Measurements from ENCODE around the gene ZNF808.

The ZNF808 gene

DNA sequence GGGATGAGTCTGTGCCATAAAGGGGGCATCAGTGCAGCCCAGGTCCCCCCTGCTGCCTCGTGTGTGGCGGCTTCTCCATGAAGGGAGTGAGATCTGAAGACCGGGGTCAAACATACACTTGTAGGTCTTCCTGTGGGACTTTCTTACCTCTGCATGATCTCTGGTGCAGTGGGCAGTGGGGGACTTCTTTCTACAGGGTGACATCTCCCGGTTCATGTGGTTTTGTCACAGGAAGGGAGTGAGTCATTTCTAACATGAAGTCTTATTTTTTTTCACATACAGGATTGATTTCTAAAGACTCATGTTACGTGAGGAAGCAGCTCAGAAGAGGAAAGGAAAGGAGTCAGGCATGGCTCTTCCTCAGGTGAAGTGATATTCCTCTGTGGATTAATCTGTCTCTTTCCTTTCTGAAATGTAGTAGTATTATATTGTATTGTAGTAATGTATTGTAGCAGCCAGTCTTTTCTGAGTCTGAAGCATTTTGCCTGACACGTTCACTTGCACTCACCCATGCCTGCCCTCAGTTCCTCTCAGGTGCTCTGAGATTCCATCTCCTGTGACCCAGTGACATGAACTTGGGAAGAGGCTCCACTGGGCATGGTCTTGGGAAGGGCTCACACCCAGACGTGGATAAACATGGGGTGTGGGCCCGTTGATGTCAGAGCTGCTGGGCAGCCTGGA is 15.7 kb downstream of the ZNF808 start:
- Histone ChIP-seq H3K4me3 (ENCODE audit: low read depth, low read length) (no peak overlapping the region), H3K36me3 (ENCODE audit: control insufficient read depth in 2 of 2, insufficient read depth in 1 of 2, low read length in 2 of 2) (peaks cover 0 to 43% of the 10 kb centered on the region in 2 experiments; a peak in 1 of 3 replicates), H3K9me3 (ENCODE audit: control insufficient read depth, insufficient read depth, low read depth, low read length) (no peaks in the 10 kb centered on the region), H3K27ac (ENCODE audit: extremely low read depth, low read depth, low read length) (no peak overlapping the region), H3K4me1 (ENCODE audit: control insufficient read depth, insufficient read depth, low read length) (no peaks in the 10 kb centered on the region)
- TF ChIP-seq ZNF629 (tag by site-specific recombination; IDR thresholded peaks at IDR 0.05) (no peak), ZNF138 (tag by site-specific recombination; IDR thresholded peaks at IDR 0.05; ENCODE audit: borderline replicate concordance) (no peak), ZNF248 (tag by site-specific recombination; IDR thresholded peaks at IDR 0.05) (no peak), ZNF223 (tag by site-specific recombination; IDR thresholded peaks at IDR 0.05) (no peak), ZNF133 (tag by site-specific recombination; IDR thresholded peaks at IDR 0.05) (no peak), ZNF2 (tag by site-specific recombination; IDR thresholded peaks at IDR 0.05) (no peak), ZNF335 (tag by site-specific recombination; conservative IDR thresholded peaks at IDR 0.05) (no peak), ZNF561 (tag by site-specific recombination; IDR thresholded peaks at IDR 0.05; ENCODE audit: borderline replicate concordance) (no peak), ZNF792 (tag by site-specific recombination; IDR thresholded peaks at IDR 0.05) (no peak), ZNF202 (tag by site-specific recombination; IDR thresholded peaks at IDR 0.05; ENCODE audit: borderline replicate concordance) (no peak), WT1 (tag by site-specific recombination; IDR thresholded peaks at IDR 0.05) (no peak)
- TF ChIP-seq, protein P1, sequence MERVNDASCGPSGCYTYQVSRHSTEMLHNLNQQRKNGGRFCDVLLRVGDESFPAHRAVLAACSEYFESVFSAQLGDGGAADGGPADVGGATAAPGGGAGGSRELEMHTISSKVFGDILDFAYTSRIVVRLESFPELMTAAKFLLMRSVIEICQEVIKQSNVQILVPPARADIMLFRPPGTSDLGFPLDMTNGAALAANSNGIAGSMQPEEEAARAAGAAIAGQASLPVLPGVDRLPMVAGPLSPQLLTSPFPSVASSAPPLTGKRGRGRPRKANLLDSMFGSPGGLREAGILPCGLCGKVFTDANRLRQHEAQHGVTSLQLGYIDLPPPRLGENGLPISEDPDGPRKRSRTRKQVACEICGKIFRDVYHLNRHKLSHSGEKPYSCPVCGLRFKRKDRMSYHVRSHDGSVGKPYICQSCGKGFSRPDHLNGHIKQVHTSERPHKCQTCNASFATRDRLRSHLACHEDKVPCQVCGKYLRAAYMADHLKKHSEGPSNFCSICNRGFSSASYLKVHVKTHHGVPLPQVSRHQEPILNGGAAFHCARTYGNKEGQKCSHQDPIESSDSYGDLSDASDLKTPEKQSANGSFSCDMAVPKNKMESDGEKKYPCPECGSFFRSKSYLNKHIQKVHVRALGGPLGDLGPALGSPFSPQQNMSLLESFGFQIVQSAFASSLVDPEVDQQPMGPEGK (tag by site-specific recombination; IDR thresholded peaks at IDR 0.05) = no peak
- TF ChIP-seq, protein P2, sequence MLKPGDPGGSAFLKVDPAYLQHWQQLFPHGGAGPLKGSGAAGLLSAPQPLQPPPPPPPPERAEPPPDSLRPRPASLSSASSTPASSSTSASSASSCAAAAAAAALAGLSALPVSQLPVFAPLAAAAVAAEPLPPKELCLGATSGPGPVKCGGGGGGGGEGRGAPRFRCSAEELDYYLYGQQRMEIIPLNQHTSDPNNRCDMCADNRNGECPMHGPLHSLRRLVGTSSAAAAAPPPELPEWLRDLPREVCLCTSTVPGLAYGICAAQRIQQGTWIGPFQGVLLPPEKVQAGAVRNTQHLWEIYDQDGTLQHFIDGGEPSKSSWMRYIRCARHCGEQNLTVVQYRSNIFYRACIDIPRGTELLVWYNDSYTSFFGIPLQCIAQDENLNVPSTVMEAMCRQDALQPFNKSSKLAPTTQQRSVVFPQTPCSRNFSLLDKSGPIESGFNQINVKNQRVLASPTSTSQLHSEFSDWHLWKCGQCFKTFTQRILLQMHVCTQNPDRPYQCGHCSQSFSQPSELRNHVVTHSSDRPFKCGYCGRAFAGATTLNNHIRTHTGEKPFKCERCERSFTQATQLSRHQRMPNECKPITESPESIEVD (tag by site-specific recombination; IDR thresholded peaks at IDR 0.05) = no peak
- TF ChIP-seq, protein P3, sequence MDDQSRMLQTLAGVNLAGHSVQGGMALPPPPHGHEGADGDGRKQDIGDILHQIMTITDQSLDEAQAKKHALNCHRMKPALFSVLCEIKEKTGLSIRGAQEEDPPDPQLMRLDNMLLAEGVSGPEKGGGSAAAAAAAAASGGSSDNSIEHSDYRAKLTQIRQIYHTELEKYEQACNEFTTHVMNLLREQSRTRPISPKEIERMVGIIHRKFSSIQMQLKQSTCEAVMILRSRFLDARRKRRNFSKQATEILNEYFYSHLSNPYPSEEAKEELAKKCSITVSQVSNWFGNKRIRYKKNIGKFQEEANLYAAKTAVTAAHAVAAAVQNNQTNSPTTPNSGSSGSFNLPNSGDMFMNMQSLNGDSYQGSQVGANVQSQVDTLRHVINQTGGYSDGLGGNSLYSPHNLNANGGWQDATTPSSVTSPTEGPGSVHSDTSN (CRISPR knock-in tag; IDR thresholded peaks at IDR 0.05) = no peak
- TF ChIP-seq, protein P4, sequence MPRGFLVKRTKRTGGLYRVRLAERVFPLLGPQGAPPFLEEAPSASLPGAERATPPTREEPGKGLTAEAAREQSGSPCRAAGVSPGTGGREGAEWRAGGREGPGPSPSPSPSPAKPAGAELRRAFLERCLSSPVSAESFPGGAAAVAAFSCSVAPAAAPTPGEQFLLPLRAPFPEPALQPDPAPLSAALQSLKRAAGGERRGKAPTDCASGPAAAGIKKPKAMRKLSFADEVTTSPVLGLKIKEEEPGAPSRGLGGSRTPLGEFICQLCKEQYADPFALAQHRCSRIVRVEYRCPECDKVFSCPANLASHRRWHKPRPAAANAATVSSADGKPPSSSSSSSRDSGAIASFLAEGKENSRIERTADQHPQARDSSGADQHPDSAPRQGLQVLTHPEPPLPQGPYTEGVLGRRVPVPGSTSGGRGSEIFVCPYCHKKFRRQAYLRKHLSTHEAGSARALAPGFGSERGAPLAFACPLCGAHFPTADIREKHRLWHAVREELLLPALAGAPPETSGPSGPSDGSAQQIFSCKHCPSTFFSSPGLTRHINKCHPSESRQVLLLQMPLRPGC (tag by site-specific recombination; IDR thresholded peaks at IDR 0.05) = no peak
- POLR2A ChIA-PET = no interaction called here
- CTCF ChIA-PET = interaction anchor here (0.6 kb wide), 1 partner anchor 690 kb away, joined by 5 read pairs; no protein-coding TSS in a partner anchor

DNA sequence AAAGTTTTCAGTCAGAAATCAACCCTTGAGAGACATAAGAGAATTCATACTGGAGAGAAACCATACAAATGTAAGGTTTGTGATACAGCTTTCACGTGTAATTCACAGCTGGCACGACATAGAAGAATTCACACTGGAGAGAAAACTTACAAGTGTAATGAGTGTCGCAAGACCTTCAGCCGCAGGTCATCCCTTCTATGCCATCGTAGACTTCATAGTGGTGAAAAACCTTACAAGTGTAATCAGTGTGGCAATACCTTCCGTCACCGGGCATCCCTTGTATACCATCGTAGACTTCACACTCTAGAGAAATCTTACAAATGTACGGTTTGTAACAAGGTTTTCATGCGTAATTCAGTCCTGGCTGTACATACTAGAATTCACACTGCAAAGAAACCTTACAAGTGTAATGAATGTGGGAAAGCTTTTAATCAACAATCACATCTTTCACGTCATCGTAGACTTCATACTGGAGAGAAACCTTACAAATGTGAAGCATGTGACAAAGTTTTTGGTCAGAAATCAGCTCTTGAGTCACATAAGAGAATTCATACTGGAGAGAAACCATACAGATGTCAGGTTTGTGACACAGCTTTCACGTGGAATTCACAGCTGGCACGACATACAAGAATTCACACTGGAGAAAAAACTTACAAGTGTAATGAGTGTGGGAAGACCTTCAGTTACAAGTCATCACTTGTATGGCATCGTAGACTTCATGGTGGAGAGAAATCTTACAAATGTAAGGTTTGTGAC is 26.9 kb downstream of the ZNF808 start:
- Histone ChIP-seq H3K36me3 (ENCODE audit: control insufficient read depth in 2 of 2, insufficient read depth in 1 of 2, low read length in 2 of 2) (peaks cover 0 to 44% of the 10 kb centered on the region in 2 experiments; a peak in 1 of 3 replicates), H3K27ac (ENCODE audit: extremely low read depth, low read depth, low read length) (no peak overlapping the region), H3K4me1 (ENCODE audit: control insufficient read depth, insufficient read depth, low read length) (no peaks in the 10 kb centered on the region), H3K9me3 (ENCODE audit: control insufficient read depth, insufficient read depth, low read depth, low read length) (no peaks in the 10 kb centered on the region), H3K4me3 (ENCODE audit: low read depth, low read length) (no peak overlapping the region)
- CTCF ChIA-PET = no interaction called here
- POLR2A ChIA-PET = no interaction called here
- TF ChIP-seq SETDB1 (IDR thresholded peaks at IDR 0.05; ENCODE audit: insufficient read length, low read length) (peak; percentile 78), ZNF274 (IDR thresholded peaks at IDR 0.05; ENCODE audit: low read length) (no peak), ZNF274 (tag by site-specific recombination; IDR thresholded peaks at IDR 0.05; ENCODE audit: borderline replicate concordance) (peak; percentile 84; the same call in 1 of the 2 replicates), ZSCAN16 (tag by site-specific recombination; IDR thresholded peaks at IDR 0.05) (no peak)

Measured in HEK293 (cell line).